HG03460 (cell line): ENCODE results near the gene FARP1.

Experiments used
- ATAC-seq: cut with Tn5 transposase; IDR thresholded peaks from one replicate; pipeline ENCODE4 v1.9.1; 2021; ENCODE audit not compliant: unreplicated experiment

The FARP1 gene

GRCh38 chr13:98198683-98199082 is 55.8 kb downstream of the FARP1 start:
- ATAC-seq = no peak

DNA sequence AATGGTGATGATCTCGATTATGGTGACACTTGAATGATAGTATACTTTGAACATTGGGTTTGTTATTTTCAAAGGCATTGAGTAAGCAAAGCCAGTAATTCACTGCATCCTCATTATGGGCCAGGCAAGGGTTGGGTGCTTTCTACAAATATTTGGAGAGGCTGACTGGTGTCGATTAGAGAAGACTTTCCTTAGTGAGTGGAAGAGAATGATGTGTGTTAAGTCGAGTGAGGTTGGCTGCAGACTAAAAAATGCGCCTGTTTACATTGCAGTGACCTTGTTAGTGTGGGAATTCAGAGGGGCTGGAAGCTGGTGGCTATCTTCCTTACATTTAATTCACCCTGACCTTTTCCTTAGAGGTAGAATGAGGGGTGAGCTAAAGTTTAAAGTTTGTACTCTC is 56.6 kb downstream of the FARP1 start:
- no peak for ATAC-seq

GRCh38 chr13:98200211-98200878 is 57.5 kb downstream of the FARP1 start:
- ATAC-seq = no peak

- no peak for ATAC-seq
Observed at GRCh38 chr13:98201189-98201588, 58.3 kb downstream of the FARP1 start.

- no peak for ATAC-seq
Observed at GRCh38 chr13:98201984-98202383, 59.1 kb downstream of the FARP1 start.

DNA sequence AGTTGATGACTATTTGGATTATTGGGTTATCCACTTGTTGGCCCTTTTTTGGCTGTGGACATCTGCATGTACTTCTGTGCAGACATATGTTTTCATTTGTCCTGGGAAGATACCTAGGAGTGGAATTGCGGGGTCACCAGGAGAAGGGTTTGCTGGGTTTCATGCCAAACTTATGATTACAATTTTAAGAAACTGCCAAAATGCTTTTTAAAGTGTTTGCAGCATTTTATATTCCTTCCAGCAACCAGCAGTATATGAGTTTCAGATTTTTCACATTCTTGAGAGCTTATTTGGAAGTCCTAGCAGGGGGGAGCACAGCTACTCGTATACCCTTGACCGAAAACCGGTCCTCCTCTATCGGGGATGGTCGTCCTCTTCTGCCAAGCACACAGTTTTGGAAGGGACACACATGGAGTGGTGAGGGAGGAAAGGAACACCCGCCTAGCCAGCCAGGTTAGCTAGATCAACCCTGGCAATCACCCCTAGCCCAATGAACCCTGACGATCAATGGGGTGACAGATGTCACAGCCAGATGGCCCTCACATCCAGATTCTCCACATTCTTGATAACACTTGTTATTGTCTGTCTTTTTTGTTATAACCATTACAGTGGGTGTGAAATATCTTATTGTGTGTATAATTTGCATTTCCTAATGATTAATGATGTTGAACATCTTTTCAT is 60.9 kb downstream of the FARP1 start:
- no peak for ATAC-seq

- no peak for ATAC-seq
Observed at GRCh38 chr13:98204546-98204945, 61.7 kb downstream of the FARP1 start.

GRCh38 chr13:98206946-98207345 is 64.1 kb downstream of the FARP1 start:
- ATAC-seq = no peak

DNA sequence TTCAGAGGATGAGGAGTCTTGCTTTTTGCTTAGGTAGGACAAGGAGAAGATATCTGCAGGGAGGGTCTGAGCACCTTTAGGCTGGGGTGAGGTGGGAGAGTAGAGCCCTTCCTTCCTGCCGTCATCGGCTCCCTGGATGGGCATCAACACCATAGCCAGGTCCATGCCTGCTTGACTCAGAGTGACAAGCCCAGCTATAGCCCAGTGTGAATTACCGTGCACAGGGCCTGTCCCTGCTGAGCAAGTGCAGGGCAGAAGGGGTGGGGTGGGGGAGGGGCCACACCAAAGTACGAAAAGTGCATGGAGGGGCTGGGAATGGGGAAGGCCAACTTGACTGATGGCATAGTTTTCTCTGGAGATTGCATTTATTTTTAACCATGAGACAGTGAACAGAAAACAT is 64.5 kb downstream of the FARP1 start:
- ATAC-seq = no peak

DNA sequence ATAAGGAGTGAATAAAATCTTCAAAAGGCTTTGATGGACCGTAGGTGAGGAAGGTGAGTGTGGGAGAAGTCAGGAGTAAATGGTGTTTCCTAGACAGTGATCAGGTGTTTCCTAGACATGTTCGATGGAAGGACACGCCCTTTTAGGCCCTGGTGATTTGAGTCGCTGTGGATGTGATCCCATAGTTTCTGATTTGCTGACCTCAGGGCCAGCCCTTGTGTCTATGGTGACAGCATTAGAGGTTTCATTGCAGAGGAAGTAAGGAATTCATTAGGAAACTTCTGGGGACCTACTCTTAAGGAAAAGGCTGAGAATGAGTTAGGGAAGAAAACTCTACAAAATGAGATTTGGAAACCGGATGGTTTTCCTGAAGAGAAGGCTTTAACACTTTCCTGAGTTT is 65.7 kb downstream of the FARP1 start:
- ATAC-seq = no peak

DNA sequence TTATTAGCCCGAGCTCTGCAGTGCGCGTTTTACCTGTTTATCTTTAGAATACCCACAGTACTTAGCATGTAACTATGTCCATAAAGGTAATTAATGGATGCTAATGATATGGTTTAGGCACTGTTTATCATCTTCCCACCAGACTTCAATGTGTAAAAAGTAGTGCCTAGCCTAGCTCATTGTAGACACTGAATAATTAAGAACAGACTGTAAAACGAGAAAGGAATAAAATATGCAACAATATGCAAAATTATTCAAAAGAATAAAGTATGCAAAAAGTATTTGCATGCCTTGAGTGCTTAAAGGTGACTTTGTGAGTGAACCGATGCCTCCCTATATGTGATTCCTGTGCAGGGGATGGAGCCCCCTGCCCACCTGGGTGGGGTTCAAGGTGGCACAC is 69.9 kb downstream of the FARP1 start:
- no peak for ATAC-seq

DNA sequence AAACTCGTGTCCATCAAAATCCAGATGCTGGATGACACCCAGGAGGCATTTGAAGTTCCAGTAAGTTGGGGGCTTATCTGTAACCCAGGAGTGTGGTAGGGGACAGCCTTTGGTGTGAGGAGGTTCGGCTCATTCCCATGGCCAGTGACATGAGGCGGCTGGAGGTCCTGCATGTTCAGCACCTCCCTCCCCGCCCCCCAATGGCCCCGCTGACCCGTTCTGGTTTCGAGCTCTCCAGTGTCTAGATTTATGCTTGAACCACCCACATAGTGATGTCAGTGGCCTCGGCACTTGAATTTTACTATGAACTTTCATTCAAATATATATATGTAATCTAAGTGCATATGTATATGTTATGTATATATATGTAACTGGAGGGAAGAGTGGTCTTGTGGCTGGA is 70.5 kb downstream of the FARP1 start:
- ATAC-seq = no peak

GRCh38 chr13:98214008-98214643 is 71.2 kb downstream of the FARP1 start:
- no peak for ATAC-seq

- ATAC-seq = no peak
Observed at GRCh38 chr13:98214707-98215106, 71.8 kb downstream of the FARP1 start.

GRCh38 chr13:98215508-98215907 is 72.6 kb downstream of the FARP1 start:
- ATAC-seq = no peak

DNA sequence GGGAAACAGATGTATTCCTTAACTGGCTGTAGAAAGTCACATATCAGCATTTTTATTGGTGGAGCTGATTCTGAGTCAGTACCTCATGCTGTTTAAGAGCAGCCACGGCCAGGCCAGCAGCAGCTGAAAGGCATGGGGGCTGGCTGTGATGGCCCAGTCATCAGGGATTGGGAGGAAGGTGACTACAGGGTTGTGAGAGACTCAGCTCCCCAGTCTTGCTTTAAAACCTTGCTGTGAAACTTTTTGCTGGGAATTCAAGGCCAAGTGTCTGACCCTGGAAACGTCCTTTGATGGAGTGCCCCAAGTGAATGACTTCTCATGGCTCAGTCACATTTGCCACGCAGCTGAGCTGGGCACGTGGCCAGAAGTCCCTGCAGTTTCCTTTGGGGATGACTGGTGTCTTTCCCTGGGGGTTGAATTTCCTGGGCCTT is 73.3 kb downstream of the FARP1 start:
- no peak for ATAC-seq

DNA sequence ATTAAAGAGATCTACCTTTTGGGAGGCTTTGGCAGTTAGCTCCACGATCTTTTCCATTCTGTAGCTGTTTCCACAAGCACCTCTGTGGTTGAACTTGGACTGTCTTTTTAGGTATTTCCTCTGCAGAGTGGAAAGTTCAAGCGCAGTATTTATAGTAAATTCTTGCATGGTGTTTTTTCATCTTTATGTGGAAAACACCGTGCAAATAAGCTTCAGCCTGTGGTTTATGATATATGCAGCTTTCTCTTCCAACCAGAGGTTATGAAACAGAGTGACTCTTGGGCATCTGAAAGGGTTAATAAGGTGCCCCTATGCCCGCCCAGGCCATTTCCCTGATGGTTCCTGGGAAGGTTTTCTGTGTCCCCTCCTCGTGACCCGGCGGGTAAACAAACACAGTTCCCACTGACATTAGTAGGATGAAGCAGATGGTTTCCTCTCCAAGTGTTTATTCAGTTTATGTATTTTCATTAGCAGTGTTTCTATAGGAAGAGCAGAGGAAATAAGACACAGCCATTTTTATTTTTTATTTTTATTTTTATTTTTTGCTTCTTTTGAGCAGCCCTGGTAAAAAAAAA is 73.9 kb downstream of the FARP1 start:
- ATAC-seq = no peak

DNA sequence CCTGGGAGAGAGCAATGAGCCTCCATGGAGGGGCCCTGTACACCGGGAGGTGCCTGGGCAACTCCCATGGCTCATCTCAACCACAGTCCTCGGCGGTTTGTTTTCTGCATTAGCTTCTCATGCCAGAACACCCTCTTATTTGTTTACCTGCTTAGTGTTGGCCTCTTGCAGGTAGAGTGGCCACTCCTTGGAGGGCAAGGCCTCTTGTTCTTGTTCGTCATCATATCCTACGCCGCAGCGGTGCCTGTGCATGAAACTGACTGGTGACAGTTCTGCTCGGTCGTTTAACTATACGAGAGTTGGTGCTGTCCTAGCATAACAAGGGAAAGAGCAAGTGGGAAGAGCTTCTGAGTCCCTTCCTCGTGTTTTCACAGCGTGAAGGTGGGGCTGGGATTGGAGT is 74.7 kb downstream of the FARP1 start:
- no peak for ATAC-seq

GRCh38 chr13:98219685-98220084 is 76.8 kb downstream of the FARP1 start:
- ATAC-seq = no peak

DNA sequence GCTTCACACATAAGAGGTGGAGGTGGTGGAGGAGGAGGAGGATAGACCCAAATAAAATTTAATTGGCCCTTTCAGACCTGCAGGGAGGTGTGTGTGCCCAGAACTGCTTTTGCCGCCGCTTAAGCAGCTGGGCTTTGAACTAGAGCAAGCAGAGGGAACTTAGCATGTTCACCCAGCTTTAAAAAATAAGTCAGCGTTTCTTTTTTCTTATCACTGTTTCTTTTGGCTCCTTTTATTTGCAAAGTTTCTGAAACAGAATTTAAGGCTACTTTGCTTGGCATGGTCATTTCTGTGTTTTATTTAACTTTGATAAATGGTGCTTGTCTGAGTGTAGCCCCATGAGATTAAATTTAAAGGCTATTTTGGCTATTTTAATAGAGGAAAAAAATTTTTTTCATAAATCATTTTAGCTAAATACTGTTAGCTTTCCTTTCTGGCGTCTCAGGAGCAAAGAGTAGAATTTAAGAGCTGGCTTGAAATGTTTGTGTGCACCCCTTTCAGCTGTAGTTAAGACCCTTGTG is 77.4 kb downstream of the FARP1 start:
- ATAC-seq = no peak

GRCh38 chr13:98221234-98221633 is 78.3 kb downstream of the FARP1 start:
- no peak for ATAC-seq

GRCh38 chr13:98222081-98222554 is 79.2 kb downstream of the FARP1 start:
- ATAC-seq = no peak
